ENCODE data around the gene MSI2. TPM values are rescaled to one million over a fixed set of nuclear protein-coding genes. Genes with fewer than 3 reads are reported as not detected.

Gene MSI2
- polyA plus RNA-seq, 1 of the 3 experiments (the other 2 are of a cell fraction), result 24.1 TPM

DNA sequence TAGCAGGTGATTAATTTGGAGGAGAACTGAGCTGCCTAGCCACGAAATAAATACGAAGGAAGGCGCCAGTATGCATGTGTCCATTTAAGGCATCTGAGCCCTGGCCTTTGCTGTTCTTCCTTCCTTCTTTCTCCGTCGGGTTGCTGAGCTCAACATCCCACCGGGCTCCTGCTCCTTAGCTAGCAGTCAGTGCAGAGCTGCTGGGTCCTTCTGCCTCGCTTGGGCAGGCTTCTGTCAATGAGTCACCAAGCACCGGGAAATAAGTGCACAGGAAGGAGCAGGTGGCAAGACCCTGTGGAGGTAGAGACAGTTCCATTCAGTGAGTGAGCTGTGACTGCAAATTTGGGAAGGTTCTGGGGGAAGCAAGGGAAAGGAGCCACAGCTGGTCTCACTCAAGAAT, 368.1 kb downstream of the MSI2 start:
- peaks cover 0 to 2% of the 10 kb centered on the region in 2 experiments for H3K36me3 ChIP-seq (replicated peaks in 1 of 2; ENCODE audit: control insufficient read depth in 1 of 2, insufficient read depth in 2 of 2, low read length in 1 of 2)
- H3K4me1 ChIP-seq (ENCODE audit: control insufficient read depth in 1 of 2, insufficient read depth in 2 of 2, low read depth in 1 of 2, low read length in 1 of 2), result peaks cover 46 to 80% of the 10 kb centered on the region in 2 experiments
- peak overlapping the region; percentile 87 to 100; a peak in 3 of 4 replicates for H3K27ac ChIP-seq (ENCODE audit: low read depth in 2 of 2, low read length in 1 of 2)
- H3K79me2 ChIP-seq (ENCODE audit: insufficient read depth), result no peaks in the 10 kb centered on the region
- no peak overlapping the region for H2AFZ ChIP-seq (ENCODE audit: low read depth)
- WGBS (ENCODE audit: low lambda C conversion rate), result 85% methylated on average over 8 of the region's 8 CpGs
- no peaks in the 10 kb centered on the region for H3K9me2 ChIP-seq
- H4K20me1 ChIP-seq (ENCODE audit: insufficient read depth), result no peaks in the 10 kb centered on the region
- no peak overlapping the region; the same call in 1 of the 2 replicates for H3K4me2 ChIP-seq
- no peak overlapping the region for H3K9ac ChIP-seq
- POLR2A ChIA-PET, result interaction anchor here (0.6 to 5.3 kb wide), 12 partner anchors 18 to 204 kb away, joined by 3 to 54 read pairs (median 20); no protein-coding TSS in a partner anchor
- peaks cover 29% of the 10 kb centered on the region for H3F3A ChIP-seq (replicated peaks; ENCODE audit: insufficient read depth)
- TF ChIP-seq TCF12 (IDR thresholded peaks at IDR 0.05) (0 out of 2 replicates have a peak, but pooled peaks have one; percentile 9), ELF1 (IDR thresholded peaks at IDR 0.05) (no peak)
- H3K9me3 ChIP-seq, result no peaks in the 10 kb centered on the region
- no peak overlapping the region for H3K4me3 ChIP-seq (ENCODE audit: low read depth in 2 of 2, low read length in 1 of 2)
- CTCF ChIA-PET, result interaction anchor here (0.6 to 11.2 kb wide), 18 partner anchors 9 to 503 kb away, joined by 3 to 100 read pairs (median 5); no protein-coding TSS in a partner anchor
- no peaks in the 10 kb centered on the region for H3K27me3 ChIP-seq (ENCODE audit: insufficient read depth)
- no peak for DNase-seq

DNA sequence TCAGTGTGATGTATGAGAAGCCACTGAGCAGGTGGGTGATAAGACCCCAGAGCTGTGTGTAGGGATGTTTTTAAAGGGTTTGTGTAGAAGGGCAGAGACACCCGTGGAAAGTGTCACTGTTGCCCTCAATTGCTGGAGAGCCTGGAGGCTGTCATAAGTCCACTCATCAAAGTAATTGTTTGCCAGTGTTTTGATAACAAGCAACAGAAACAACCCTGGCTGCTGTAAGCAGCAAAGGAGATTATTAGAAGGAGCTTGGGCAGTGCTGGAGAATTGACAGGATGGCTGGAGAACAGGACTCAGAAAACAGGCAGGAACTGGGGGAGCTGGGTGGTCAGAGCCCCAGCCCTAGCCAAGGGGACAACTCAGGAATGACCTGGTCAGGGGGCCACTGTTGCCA, 369.2 kb downstream of the MSI2 start:
- WGBS (ENCODE audit: low lambda C conversion rate), result 68% methylated on average over 1 of the region's 1 CpG
- POLR2A ChIA-PET, result interaction anchor here (0.7 to 5.3 kb wide), 8 partner anchors 19 to 46 kb away, joined by 3 to 54 read pairs (median 6); no protein-coding TSS in a partner anchor

DNA sequence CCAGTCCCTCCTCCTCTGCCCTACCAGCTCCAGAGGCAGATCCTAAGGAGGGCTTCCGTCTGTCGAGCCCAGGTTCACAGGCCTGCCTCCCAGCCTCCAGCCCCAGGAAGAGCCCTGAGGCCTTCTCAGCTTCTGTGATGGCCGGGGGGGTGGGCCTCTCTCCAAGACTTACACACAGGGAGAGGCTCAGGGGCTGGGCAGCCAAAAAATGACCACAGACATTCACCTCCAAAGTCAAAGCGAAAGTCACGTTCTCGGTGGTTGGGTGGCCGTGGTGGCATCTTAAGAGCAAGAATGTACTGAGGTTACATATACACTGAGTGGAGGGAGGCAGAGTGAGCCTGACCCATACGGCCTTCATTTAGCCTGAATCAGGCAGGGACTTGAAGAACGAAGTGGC, 369.6 kb downstream of the MSI2 start:
- WGBS (ENCODE audit: low lambda C conversion rate), result 94% methylated on average over 9 of the region's 9 CpGs
- Histone ChIP-seq H3K27me3 (ENCODE audit: insufficient read depth) (no peaks in the 10 kb centered on the region), H3K36me3 (replicated peaks in 1 of 2; ENCODE audit: control insufficient read depth in 1 of 2, insufficient read depth in 2 of 2, low read length in 1 of 2) (peaks cover 0 to 2% of the 10 kb centered on the region in 2 experiments), H3K9me2 (no peaks in the 10 kb centered on the region), H3K27ac (ENCODE audit: low read depth in 2 of 2, low read length in 1 of 2) (peak overlapping the region in 1 of 2 experiments; percentile 100; a peak in 2 of 4 replicates), H3K9me3 (no peaks in the 10 kb centered on the region), H3F3A (replicated peaks; ENCODE audit: insufficient read depth) (peaks cover 22% of the 10 kb centered on the region), H3K4me3 (ENCODE audit: low read depth in 2 of 2, low read length in 1 of 2) (no peak overlapping the region), H3K79me2 (ENCODE audit: insufficient read depth) (no peaks in the 10 kb centered on the region), H3K9ac (no peak overlapping the region), H4K20me1 (ENCODE audit: insufficient read depth) (no peaks in the 10 kb centered on the region), H3K4me1 (ENCODE audit: control insufficient read depth in 1 of 2, insufficient read depth in 2 of 2, low read depth in 1 of 2, low read length in 1 of 2) (peaks cover 32 to 65% of the 10 kb centered on the region in 2 experiments), H2AFZ (ENCODE audit: low read depth) (no peak overlapping the region), H3K4me2 (no peak overlapping the region)
- no peak for DNase-seq
- TF ChIP-seq GATA2 (CRISPR knock-in tag; IDR thresholded peaks at IDR 0.05), result no peak
- TF ChIP-seq NFIC (IDR thresholded peaks at IDR 0.05; ENCODE audit: borderline replicate concordance), result no peak
- no peak; the same call in 1 of the 2 replicates for TF ChIP-seq FOXJ3 (CRISPR knock-in tag; IDR thresholded peaks at IDR 0.05)
- POLR2A ChIA-PET, result interaction anchor here (0.7 to 5.3 kb wide), 9 partner anchors 20 to 46 kb away, joined by 3 to 54 read pairs (median 4); no protein-coding TSS in a partner anchor
- CTCF ChIA-PET, result interaction anchor here (0.6 to 11.2 kb wide), 11 partner anchors 9 to 207 kb away, joined by 3 to 100 read pairs (median 6); no protein-coding TSS in a partner anchor

More for the DNA sequence above, 369.2 kb downstream of the MSI2 start:
- peak; percentile 55 for DNase-seq
- Histone ChIP-seq H3K9ac (no peak overlapping the region), H3K4me2 (no peak overlapping the region), H3K27ac (ENCODE audit: low read depth in 2 of 2, low read length in 1 of 2) (peak overlapping the region in 1 of 2 experiments; percentile 100; a peak in 2 of 4 replicates), H2AFZ (ENCODE audit: low read depth) (no peak overlapping the region), H3K4me3 (ENCODE audit: low read depth in 2 of 2, low read length in 1 of 2) (no peak overlapping the region), H3K4me1 (ENCODE audit: control insufficient read depth in 1 of 2, insufficient read depth in 2 of 2, low read depth in 1 of 2, low read length in 1 of 2) (peaks cover 36 to 69% of the 10 kb centered on the region in 2 experiments), H3K9me3 (no peaks in the 10 kb centered on the region), H3F3A (replicated peaks; ENCODE audit: insufficient read depth) (peaks cover 22% of the 10 kb centered on the region), H3K79me2 (ENCODE audit: insufficient read depth) (no peaks in the 10 kb centered on the region), H3K9me2 (no peaks in the 10 kb centered on the region), H3K27me3 (ENCODE audit: insufficient read depth) (no peaks in the 10 kb centered on the region), H4K20me1 (ENCODE audit: insufficient read depth) (no peaks in the 10 kb centered on the region), H3K36me3 (replicated peaks in 1 of 2; ENCODE audit: control insufficient read depth in 1 of 2, insufficient read depth in 2 of 2, low read length in 1 of 2) (peaks cover 0 to 2% of the 10 kb centered on the region in 2 experiments)
- CTCF ChIA-PET, result interaction anchor here (0.7 to 11.2 kb wide), 10 partner anchors 8 to 208 kb away, joined by 3 to 100 read pairs (median 6); no protein-coding TSS in a partner anchor
- TF ChIP-seq RXRA (IDR thresholded peaks at IDR 0.05; ENCODE audit: borderline replicate concordance, low read depth), result no peak
- no peak; the same call in 1 of the 2 replicates for TF ChIP-seq RAD21 (IDR thresholded peaks at IDR 0.05; ENCODE audit: low read length)
- TF ChIP-seq EP300 (IDR thresholded peaks at IDR 0.05; ENCODE audit: borderline replicate concordance in 1 of 2, low read depth in 1 of 2, low read length in 1 of 2), result peak in 1 of 2 experiments; percentile 85; a peak in 2 of 4 replicates
- TF ChIP-seq FOSL2 (IDR thresholded peaks at IDR 0.05; ENCODE audit: borderline replicate concordance, low read depth), result no peak
- TF ChIP-seq FOXJ3 (CRISPR knock-in tag; IDR thresholded peaks at IDR 0.05), result no peak; the same call in 1 of the 2 replicates
- TF ChIP-seq EZH2phosphoT487 (IDR thresholded peaks at IDR 0.05; ENCODE audit: borderline replicate concordance, low read depth), result no peak
